ENCODE results near the gene AFAP1L2.

- TF ChIP-seq, protein P1, sequence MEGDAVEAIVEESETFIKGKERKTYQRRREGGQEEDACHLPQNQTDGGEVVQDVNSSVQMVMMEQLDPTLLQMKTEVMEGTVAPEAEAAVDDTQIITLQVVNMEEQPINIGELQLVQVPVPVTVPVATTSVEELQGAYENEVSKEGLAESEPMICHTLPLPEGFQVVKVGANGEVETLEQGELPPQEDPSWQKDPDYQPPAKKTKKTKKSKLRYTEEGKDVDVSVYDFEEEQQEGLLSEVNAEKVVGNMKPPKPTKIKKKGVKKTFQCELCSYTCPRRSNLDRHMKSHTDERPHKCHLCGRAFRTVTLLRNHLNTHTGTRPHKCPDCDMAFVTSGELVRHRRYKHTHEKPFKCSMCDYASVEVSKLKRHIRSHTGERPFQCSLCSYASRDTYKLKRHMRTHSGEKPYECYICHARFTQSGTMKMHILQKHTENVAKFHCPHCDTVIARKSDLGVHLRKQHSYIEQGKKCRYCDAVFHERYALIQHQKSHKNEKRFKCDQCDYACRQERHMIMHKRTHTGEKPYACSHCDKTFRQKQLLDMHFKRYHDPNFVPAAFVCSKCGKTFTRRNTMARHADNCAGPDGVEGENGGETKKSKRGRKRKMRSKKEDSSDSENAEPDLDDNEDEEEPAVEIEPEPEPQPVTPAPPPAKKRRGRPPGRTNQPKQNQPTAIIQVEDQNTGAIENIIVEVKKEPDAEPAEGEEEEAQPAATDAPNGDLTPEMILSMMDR (IDR thresholded peaks at IDR 0.05; ENCODE audit: low read depth, low read length, poor library complexity, severe bottlenecking) = no peak
- no peak for TF ChIP-seq EZH2phosphoT487 (IDR thresholded peaks at IDR 0.05; ENCODE audit: borderline replicate concordance, low read length)
Observed at GRCh38 chr10:114329634-114330365, 74.5 kb downstream of the AFAP1L2 start.
